Inflammatory macrophage treated with lipopolysaccharide for 1 hour (primary cell): ENCODE results near the gene ARL4C.

Experiments used
- DNase-seq, 2 donors: peaks; one replicate each; pipeline ENCODE4 v3.0.0-alpha.2; 2020 to 2022

The ARL4C gene

DNA sequence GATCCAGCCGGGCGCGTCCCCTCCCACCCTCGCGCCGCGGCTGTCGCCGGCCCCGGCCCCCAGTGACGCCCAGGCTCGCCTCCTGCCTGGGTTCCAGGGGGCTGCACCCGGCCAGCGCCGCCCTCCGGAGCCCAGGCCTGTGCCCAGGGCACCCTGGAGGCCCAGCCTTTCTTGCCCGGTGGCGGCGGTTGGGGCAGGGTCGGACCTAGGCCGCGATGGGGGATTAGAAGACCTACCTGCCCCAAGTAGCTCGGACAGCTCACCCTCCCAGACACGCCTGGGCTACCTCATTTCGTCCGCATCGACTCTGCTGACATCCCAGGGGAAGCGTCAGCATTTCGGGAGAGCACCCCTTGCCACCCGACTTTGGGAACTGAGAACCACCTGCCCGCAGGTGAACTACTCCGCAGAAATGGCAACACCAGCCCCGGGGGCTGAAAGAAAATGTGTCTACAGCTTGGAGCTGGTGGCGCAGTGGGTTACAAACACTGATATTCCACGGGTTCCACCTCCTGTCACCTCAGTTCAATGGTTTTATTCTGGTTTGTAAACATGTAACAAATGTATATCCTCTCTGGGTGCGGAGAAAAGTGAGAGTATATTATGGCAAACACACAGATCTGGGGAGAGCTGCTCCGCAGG lies 834 bp upstream of the ARL4C start:
- no peak for DNase-seq

DNA sequence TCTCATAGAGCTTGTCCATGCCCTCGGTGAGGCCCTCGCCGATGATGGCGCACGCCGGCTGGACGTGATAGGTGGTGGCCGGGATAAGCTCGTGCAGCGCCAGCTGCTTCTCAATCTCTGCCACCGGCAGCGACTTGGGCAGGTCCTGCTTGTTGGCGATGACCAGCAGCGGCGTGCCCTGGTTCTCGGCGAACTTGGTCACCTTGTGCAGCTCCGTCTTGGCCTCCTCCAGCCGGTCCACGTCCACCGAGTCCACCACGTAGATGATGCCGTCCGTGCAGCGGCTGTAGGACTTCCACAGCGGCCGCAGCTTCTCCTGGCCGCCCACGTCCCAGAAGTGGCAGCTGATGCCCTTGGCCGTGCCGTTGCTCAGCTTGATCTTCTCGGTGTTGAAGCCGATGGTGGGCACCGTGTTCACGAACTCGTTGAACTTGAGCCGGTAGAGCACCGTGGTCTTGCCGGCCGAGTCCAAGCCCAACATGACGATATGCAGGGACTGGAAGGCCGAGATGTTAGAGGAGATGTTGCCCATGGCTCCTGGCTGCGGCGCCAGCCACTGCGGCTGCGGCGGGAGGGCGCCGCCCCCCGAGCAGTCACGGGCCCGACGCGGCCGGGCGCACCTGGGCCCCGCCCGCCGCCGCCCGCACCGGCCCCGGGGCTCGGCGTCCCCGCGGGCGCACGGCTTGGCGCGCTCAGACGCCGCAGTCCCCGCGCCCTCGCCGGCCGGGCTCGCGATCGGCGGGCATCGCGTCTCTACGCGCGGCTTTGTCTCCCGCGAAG lies 636 bp downstream of the ARL4C start:
- DNase-seq = peak; percentile 18 to 21

DNA sequence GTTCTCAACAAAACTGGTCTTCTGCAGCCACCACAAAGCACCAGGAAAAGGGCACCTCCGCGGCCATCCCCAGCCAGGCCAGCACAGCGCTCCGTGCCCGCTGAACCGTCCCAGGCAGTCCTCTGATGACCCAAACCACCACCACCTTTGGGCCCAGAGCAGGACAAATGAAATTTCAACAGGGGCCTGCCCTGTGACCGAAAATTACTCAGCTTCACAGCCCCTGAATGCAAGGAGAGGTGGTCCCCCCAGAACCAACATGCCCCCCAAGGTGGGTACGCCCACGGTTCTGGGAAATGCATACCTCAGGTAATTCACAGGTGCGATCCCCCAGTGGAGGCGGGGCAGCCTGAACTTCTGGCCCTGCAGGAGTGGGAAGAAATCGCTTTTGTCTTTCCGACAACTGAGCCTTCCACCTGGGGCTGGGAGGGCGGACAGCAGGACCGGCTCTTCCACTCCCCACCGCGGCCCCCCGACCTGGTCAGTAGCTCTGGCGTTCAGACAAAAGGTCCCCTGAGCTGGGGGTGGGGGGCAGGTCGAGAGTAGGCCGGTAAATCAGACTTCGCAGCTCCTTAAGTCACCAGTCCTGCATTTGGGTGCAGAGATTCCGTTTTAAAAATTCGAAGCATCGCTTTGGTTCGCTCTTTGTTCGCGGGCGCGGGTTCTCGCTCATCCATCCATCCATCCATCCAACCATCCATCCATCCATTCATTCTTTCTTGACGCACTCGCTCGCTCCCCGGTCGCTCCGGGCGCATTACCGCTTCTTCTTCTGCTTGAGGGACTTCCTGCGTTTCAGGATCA lies 1.4 kb downstream of the ARL4C start:
- no peak for DNase-seq

DNA sequence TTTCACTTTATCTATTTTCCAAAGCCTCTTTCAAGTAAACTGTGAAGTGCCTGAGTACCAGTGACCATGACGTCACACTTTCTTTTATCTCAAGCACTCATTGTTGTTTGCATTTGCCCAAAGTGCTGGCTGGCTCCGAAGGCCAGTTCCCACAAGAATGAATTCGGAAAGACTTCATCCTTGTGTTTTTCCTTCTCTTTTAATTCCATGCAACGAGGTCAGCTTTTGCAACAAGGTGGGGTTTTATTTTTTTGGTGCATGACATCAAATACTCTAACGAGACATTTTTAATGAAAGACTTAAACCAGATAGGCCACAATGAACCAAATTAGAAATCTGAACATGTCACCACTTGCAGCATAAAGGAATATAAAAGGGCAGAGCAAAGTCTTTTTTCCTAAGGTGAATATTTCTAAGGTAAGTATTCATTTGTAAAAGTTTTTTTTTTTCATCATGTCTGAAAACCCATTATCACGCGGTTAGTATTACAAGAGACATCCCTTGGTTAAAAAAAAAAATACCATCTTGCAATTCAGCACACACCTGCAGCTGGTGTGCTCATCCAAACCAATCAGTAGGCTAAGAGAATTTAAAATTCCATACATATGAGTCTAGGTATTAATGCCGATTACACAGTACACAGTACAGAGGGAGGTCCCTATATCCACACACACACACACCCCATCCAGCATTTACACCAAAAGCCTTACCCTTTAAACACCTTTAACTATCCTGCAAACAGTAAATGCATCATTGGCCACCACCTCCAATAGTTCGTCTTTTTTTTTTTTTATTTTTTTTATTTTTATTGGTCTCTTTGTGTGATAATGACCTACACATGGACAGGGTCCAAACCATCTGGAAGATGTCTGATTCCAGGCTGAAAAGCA lies 2.3 kb downstream of the ARL4C start:
- DNase-seq = no peak

GRCh38 chr2:234493796-234494195 lies 3.1 kb downstream of the ARL4C start:
- DNase-seq = no peak

- peak in 1 of 2 donors; percentile 24 for DNase-seq
These were observed 4.0 kb downstream of the ARL4C start for GRCh38 chr2:234492717-234493485.

DNA sequence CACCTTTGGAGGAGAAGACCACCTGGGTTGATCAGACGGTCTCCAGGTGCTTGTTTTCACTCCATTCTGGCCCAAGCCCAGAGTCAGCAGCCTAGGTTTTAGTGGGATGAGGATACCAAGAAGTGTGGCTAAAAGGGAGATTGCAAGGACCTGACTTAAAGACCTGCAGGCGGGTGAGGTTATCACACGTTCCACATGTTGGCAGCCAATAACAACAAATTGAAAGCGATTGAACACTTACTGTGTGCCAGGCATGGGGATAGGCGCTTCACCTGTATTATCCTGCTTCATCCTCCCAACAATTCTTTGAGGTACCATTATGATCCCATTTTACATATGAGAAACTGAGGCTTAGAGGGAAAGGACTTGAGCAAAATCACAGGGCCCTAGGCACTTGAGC lies 5.0 kb downstream of the ARL4C start:
- DNase-seq = no peak

- DNase-seq = no peak
These were observed 5.6 kb downstream of the ARL4C start for GRCh38 chr2:234491281-234491680.

GRCh38 chr2:234490271-234491091 lies 6.4 kb downstream of the ARL4C start:
- peak in 1 of 2 donors; percentile 22 for DNase-seq

- no peak for DNase-seq
These were observed 7.9 kb downstream of the ARL4C start for GRCh38 chr2:234488913-234489451.

DNA sequence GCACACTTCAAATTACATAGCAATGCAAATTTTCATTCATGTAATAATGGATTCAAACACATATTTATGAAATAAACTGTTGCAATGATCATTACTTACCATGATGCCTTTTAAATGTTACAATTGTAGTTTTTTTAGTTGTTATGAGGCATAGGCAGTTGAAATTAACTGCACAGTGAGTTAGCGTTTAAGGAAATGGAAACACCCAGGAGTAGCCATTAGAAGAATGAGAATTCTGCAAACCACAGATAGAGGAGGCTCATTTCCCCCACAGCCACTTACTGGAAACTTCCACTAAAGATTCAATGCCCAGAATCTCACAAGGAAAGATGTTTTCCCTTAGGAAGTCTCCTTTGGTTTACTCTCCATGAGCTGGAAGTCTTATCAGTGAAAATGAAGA lies 8.4 kb downstream of the ARL4C start:
- no peak for DNase-seq

- DNase-seq = peak in 1 of 2 donors; percentile 37
These were observed 9.5 kb downstream of the ARL4C start for GRCh38 chr2:234487356-234487755.

DNA sequence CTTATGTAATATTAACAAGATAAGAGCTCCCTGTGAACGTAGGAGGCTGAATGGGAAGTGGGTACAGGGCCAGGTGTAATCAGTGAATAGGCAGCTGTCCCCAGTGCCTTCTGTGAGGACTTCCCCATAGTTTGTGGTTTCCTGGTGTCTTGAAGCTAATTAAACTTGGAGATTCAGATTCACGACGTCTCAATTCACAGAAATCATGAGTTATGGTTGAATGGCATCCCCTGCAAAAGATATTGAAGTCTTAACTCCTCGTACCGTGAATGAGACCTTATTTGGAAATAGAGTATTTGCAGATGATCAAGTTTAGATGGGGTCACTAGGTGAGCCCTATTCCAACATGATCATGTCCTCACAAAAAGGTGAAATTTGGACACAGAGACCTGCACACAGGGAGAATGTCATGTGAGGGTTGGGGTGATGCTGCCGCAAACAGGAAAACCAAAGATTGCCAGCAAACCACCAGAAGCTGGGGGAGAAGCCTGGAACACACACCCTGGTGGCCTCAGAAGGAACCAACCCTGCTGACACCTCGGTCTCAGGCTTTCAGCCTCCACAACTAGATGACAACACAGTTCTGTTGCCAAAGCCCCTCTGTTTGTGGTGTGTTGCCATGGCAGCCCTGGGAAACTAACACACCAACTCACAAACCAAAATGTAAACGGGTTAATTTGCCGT lies 13.2 kb downstream of the ARL4C start:
- peak; percentile 56 to 64 for DNase-seq

- no peak for DNase-seq
These were observed 15.6 kb downstream of the ARL4C start for GRCh38 chr2:234481301-234481700.

GRCh38 chr2:234480337-234480736 lies 16.5 kb downstream of the ARL4C start:
- DNase-seq = no peak

- no peak for DNase-seq
These were observed 17.4 kb downstream of the ARL4C start for GRCh38 chr2:234479465-234479864.

DNA sequence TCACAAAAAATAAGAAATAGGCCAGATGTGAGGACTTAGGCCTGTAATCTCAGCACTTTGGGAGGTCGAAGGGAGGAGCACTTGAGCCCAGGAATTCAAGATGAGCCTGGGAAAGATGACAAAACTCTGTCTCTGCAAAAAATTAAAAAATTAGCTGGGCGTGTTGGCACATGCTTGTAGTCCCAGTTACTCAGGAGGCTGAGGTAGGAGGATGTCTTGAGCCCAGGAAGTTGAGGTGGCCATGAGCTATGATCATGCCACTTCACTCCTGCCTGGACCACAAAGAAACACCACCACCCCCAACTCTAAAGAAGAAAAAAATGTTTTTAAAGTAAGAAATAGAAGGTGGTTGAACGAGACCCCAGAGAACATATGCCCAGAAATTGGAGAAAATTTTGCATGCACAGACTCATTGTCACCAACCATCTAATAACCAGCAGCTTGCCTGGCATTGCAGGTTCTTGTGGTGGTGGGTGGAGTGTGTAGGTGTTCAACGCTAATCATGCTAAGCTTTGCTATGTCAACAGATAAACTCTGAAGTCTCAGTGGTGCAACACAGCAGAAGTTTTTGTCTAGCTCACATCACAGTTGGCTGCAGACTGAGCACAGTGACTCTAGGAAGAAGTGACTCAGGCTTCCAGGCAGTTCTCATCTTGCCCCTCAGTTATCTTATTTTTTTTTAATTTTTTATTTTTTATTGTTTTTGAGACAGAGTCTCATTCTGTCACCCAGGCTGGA lies 18.6 kb downstream of the ARL4C start:
- DNase-seq = peak in 1 of 2 donors; percentile 26

GRCh38 chr2:234476766-234477165 lies 20.1 kb downstream of the ARL4C start:
- DNase-seq = no peak

DNA sequence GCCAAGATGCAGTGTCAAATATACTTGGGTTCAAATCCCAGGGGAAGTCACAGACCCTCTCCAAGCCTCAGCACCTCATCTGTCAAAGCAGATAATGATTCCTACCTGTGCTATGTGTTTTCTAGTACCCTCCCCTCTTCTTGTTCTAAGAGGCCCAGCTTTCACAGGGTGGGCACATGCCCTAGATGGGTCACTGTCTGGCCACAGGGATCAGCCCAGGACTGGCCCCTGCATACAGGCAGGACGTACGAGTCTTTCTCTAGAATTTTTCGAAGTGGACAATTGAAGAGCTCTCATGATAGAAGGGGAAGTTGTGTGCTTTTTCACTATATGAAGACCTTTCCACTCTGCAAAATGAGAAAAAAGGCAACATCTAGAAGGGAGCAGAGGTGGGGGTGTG lies 22.2 kb downstream of the ARL4C start:
- DNase-seq = no peak
